Ovary (tissue), 3 donors: ENCODE measurements around the gene FGF8.

Experiments
- POLR2A ChIP-seq: fragments of 450-650 bp; IDR thresholded peaks from one replicate; pipeline ENCODE4 v1.6.1; 2017; ENCODE audit warnings: antibody characterized with exemption, mild to moderate bottlenecking, moderate library complexity
- TF ChIP-seq, protein P1 (sequence below), 3 donors: fragments of 450-650 bp in 2 of 3; fragments of 200-600 bp in 1 of 3; IDR thresholded peaks; one replicate each; pipeline versions ENCODE4 v1.5.1 to v1.8.0; 2016 to 2022; ENCODE audit warnings: antibody characterized with exemption in 3 of 3, mild to moderate bottlenecking in 1 of 3
- donor health status: DM: no; HTN: no; CAD: no.

DNA sequence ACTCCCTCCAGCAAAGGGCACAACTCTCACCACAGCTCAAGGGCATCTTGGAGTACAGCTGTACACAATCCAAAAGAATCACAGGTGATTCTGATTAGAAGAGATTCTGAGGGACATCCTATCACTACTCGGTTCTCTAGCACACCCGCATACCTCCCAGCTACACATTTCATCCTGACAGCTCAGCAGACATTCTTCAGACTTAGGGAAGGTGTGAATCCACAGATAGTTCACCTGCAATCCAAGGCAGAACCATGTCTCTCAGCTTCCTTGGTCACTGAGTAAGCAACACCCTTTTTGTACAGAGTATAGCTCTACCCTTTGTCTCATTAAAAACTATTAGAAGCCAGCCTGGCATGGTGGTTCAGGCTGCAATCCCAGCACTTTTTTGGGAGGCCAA lies 54.1 kb downstream of the FGF8 start:
- TF ChIP-seq, protein P1, sequence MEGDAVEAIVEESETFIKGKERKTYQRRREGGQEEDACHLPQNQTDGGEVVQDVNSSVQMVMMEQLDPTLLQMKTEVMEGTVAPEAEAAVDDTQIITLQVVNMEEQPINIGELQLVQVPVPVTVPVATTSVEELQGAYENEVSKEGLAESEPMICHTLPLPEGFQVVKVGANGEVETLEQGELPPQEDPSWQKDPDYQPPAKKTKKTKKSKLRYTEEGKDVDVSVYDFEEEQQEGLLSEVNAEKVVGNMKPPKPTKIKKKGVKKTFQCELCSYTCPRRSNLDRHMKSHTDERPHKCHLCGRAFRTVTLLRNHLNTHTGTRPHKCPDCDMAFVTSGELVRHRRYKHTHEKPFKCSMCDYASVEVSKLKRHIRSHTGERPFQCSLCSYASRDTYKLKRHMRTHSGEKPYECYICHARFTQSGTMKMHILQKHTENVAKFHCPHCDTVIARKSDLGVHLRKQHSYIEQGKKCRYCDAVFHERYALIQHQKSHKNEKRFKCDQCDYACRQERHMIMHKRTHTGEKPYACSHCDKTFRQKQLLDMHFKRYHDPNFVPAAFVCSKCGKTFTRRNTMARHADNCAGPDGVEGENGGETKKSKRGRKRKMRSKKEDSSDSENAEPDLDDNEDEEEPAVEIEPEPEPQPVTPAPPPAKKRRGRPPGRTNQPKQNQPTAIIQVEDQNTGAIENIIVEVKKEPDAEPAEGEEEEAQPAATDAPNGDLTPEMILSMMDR (IDR thresholded peaks at IDR 0.05): no peak
- TF ChIP-seq POLR2A: no peak
